HEK293T (cell line): ENCODE results near the gene UPK2.

ENCODE experiments used
- ARNT ChIP-seq: fragments of 450-650 bp; IDR thresholded peaks from 2 replicates; pipeline ENCODE4 v1.6.1; 2017; ENCODE audit warnings: mild to moderate bottlenecking
- FOXK2 ChIP-seq: fragments of 450-650 bp; IDR thresholded peaks from 2 replicates; pipeline ENCODE4 v1.6.1; 2016; ENCODE audit warnings: mild to moderate bottlenecking
- HDGF ChIP-seq: fragments of 450-650 bp; IDR thresholded peaks from 2 replicates; pipeline ENCODE4 v1.6.1; 2017; ENCODE audit warnings: antibody characterized with exemption, borderline replicate concordance

DNA sequence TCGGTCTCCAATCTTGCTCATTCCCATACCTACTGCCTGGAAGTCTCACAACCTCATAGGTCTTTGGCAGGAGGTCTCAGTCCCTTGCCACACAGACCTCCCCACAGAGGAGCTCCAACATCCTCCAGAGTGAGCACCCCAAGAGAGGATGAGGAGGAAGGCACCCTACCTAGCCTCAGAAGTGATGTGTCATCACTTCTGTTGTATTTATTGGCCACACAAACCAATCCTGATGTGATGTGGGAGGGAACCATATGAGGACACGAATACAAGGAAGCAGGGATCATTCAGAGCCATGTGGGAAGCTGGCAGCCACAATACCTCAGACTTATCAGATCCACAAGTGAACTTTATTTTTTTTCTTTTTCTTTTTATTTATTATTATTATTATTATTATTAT lies 9.0 kb upstream of the UPK2 start:
- TF ChIP-seq FOXK2 (no peak), HDGF (no peak), ARNT (no peak)
